H7 (cell line): ENCODE results near the gene IFTAP. TPM values are rescaled to one million over a fixed set of nuclear protein-coding genes. Genes with fewer than 3 reads are reported as not detected.
"Not testable (repeated sequence)": the region's sequence is repeated elsewhere in the genome, so short reads cannot be mapped to it uniquely, and the experiment has no call there.

Source experiments
- DNase-seq: peaks from one replicate; pipeline ENCODE4 v3.0.0; 2012
- H3K27me3 ChIP-seq: 2 replicates; pipeline ENCODE4 v1.6.0; 2011; ENCODE audit warnings: mild to moderate bottlenecking, low read length; ENCODE audit not compliant: control insufficient read depth, insufficient read depth
- H3K36me3 ChIP-seq: replicated peaks from 2 replicates; pipeline ENCODE4 v1.5.1; 2011; ENCODE audit warnings: low read length; ENCODE audit not compliant: control insufficient read depth, insufficient read depth
- H3K4me3 ChIP-seq: 2 replicates; pipeline ENCODE4 v1.5.1; 2011; ENCODE audit warnings: low read depth, mild to moderate bottlenecking, control low read depth, low read length, moderate library complexity; ENCODE audit not compliant: insufficient read depth
- total RNA-seq: library from RNA; depleted of rRNA; stranded (reverse); fragments of >200 nt; shearing (Covaris generic); gene quantifications from 2 replicates; pipeline ENCODE4 v1.2.3, GENCODE V29; 2014; rRNA removed

IFTAP gene
- total RNA-seq: 22.3 and 26.8 TPM in 2 replicates

DNA sequence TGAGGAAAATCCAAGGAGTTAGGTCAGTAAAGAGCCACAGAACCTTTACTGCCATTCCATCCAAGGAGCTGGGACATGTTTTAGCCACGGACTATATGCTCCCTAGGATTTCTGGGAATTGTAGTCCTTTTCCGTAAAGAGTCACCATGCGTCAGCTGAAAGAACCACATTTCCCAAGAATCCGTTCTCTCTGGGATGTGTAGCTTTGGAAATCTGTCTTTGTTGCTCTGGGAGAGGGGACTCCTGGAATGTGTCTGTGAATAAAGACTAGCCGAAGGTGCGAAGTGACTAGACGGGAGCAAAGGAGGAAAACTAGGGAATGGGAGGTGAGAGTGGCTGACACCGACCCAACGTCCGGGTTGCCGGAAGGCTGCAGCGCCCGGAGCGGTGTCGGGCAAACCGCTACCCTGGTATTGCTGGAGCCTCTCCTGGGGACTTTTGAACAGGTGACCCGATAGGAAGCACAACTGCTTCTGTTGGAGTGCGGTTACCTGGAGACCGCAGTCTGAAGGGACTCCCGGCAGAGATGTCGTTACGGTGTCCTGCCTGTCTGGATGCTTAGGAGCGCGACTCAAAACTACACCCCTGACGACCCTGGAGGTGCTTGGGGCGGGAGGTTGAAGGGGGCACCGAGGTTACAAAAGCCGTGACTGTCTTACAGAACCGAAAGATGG lies at the start of gene IFTAP:
IFTAP (plus strand) TSS at position 187 of the 674 bp plus-strand sequence. CDS start 15,602 bp downstream, outside the sequence.
- no peaks in the 10 kb centered on the region for H3K36me3 ChIP-seq
- no peaks in the 10 kb centered on the region; the same call in 1 of the 2 replicates for H3K27me3 ChIP-seq
- H3K4me3 ChIP-seq: peak within 1 kb of the TSS; percentile 60
- peak; percentile 71 for DNase-seq

DNA sequence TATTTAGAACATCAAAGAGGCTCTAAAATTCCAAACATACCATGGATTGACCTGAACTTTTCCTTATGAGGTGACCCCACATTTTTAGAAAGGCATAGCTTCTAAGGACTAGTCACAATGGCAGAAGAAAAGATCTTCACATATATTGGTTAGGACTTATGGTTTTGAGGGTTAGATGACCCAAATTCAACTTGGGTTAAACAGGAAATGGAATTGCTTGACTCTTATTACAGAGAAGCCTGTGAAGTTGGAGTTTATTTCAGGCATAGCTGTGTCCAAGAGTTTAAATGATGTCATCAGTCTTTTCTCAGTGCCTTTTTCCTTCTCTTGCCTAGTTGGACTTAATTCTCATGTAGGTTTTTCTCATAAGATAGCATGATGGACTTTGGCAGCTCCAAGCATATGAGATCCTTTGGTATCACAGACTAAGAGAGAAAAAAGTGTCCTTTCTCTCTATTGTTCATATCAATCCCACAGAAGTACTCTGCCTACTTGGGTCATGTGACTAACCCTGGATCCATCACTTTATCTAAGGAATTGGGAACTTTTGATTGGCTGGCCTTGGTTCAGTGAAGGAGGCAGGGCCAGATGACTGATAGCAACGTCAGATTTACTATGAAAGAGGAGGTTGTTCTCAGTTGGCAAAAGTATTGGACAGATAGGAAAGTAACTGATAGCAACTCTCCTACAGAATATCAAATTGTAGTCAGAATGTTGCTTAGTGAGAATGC lies 43.8 kb upstream of the IFTAP start:
- no peaks in the 10 kb centered on the region for H3K27me3 ChIP-seq
- no peak for DNase-seq
- H3K4me3 ChIP-seq: no peak overlapping the region
- H3K36me3 ChIP-seq: no peaks in the 10 kb centered on the region

- DNase-seq, H3K36me3 ChIP-seq, H3K27me3 ChIP-seq, H3K4me3 ChIP-seq: not testable (repeated sequence)
These were observed 36.9 kb upstream of the IFTAP start for GRCh38 chr11:36557390-36557789.

- Histone ChIP-seq H3K4me3 (no peak overlapping the region), H3K36me3 (no peaks in the 10 kb centered on the region), H3K27me3 (no peaks in the 10 kb centered on the region)
- DNase-seq: no peak
These were observed 36.3 kb upstream of the IFTAP start for GRCh38 chr11:36557991-36558390.

GRCh38 chr11:36558571-36559413 lies 35.5 kb upstream of the IFTAP start:
- no peak for DNase-seq
- H3K27me3 ChIP-seq: no peaks in the 10 kb centered on the region
- no peaks in the 10 kb centered on the region for H3K36me3 ChIP-seq
- H3K4me3 ChIP-seq: no peak overlapping the region

GRCh38 chr11:36564376-36565030 lies 29.8 kb upstream of the IFTAP start:
- H3K27me3 ChIP-seq: peaks cover 2% of the 10 kb centered on the region; the same call in 1 of the 2 replicates
- peak; percentile 45 for DNase-seq
- no peak overlapping the region for H3K4me3 ChIP-seq

GRCh38 chr11:36565031-36565610 lies 29.2 kb upstream of the IFTAP start:
- Histone ChIP-seq H3K4me3 (no peak overlapping the region), H3K27me3 (peaks cover 2% of the 10 kb centered on the region; the same call in 1 of the 2 replicates), H3K36me3 (no peaks in the 10 kb centered on the region)
- DNase-seq: no peak

More at GRCh38 chr11:36564376-36565030, 29.8 kb upstream of the IFTAP start:
- H3K36me3 ChIP-seq: no peaks in the 10 kb centered on the region

GRCh38 chr11:36566407-36567053 lies 27.8 kb upstream of the IFTAP start:
- no peaks in the 10 kb centered on the region for H3K36me3 ChIP-seq
- no peak overlapping the region for H3K4me3 ChIP-seq
- H3K27me3 ChIP-seq: peaks cover 2% of the 10 kb centered on the region; the same call in 1 of the 2 replicates
- no peak for DNase-seq

DNA sequence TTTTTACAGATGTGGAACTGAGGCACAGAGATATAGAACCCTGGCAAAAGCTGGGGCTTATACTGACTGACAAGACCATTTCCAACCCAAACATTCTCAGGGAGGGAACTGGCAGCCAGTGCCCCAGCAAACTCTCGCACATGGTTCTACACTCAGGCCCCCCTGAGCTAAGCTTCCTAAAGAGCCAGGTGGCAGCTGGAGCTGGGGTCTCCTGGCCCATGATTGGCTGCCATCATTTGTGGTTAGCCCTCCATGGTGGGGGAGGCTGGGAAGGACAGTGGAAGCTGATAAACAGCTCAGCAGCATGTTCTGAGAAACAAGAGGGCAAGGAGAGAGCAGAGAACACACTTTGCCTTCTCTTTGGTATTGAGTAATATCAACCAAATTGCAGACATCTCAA lies 26.6 kb upstream of the IFTAP start, which contains the start of gene RAG1:
RAG1 (plus strand) TSS at position 314 of the 400 bp plus-strand sequence. CDS start 5,298 bp downstream, outside the sequence.
- no peak for DNase-seq
- peaks cover 2% of the 10 kb centered on the region; the same call in 1 of the 2 replicates for H3K27me3 ChIP-seq

GRCh38 chr11:36569095-36569494 lies 25.2 kb upstream of the IFTAP start:
- Histone ChIP-seq H3K4me3 (no peak overlapping the region), H3K36me3 (no peaks in the 10 kb centered on the region), H3K27me3 (peaks cover 2% of the 10 kb centered on the region; the same call in 1 of the 2 replicates)
- DNase-seq: no peak

More for the DNA sequence above, 26.6 kb upstream of the IFTAP start, which contains the start of gene RAG1:
- no peaks in the 10 kb centered on the region for H3K36me3 ChIP-seq
- no peak within 1 kb of the TSS for H3K4me3 ChIP-seq

DNA sequence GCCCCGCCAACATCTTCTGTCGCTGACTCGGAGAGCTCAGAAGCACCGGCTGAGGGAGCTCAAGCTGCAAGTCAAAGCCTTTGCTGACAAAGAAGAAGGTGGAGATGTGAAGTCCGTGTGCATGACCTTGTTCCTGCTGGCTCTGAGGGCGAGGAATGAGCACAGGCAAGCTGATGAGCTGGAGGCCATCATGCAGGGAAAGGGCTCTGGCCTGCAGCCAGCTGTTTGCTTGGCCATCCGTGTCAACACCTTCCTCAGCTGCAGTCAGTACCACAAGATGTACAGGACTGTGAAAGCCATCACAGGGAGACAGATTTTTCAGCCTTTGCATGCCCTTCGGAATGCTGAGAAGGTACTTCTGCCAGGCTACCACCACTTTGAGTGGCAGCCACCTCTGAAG lies 19.8 kb upstream of the IFTAP start:
- H3K27me3 ChIP-seq: no peaks in the 10 kb centered on the region
- H3K36me3 ChIP-seq: no peaks in the 10 kb centered on the region
- H3K4me3 ChIP-seq: no peak overlapping the region
- no peak for DNase-seq

GRCh38 chr11:36577373-36577772 lies 16.9 kb upstream of the IFTAP start:
- H3K4me3 ChIP-seq: no peak overlapping the region
- no peaks in the 10 kb centered on the region for H3K27me3 ChIP-seq
- no peaks in the 10 kb centered on the region for H3K36me3 ChIP-seq
- DNase-seq: no peak

- no peak for DNase-seq
- Histone ChIP-seq H3K27me3 (no peaks in the 10 kb centered on the region), H3K4me3 (no peak overlapping the region), H3K36me3 (no peaks in the 10 kb centered on the region)
These were observed 16.4 kb upstream of the IFTAP start for GRCh38 chr11:36577859-36578258.
